Measurements from ENCODE around the gene CHRM1.
"Not testable (repeated sequence)": the region's sequence is repeated elsewhere in the genome, so short reads cannot be mapped to it uniquely, and the experiment has no call there.

The CHRM1 gene

GRCh38 chr11:62875698-62876478, 45.3 kb downstream of the CHRM1 start:
- no peak for ATAC-seq

GRCh38 chr11:62874851-62875250, 46.3 kb downstream of the CHRM1 start:
- ATAC-seq, result no peak
- DNase-seq, result no peak

More at GRCh38 chr11:62875698-62876478, 45.3 kb downstream of the CHRM1 start:
- no peak for DNase-seq

GRCh38 chr11:62865635-62866034, 55.5 kb downstream of the CHRM1 start:
- ATAC-seq (no peak), DNase-seq (no peak)

GRCh38 chr11:62863687-62864335, 57.4 kb downstream of the CHRM1 start:
- ATAC-seq (no peak), DNase-seq (no peak)

GRCh38 chr11:62861564-62862192, 59.5 kb downstream of the CHRM1 start:
- not testable (repeated sequence) for DNase-seq, ATAC-seq

GRCh38 chr11:62860835-62861563, 60.2 kb downstream of the CHRM1 start:
- no peak for ATAC-seq
- no peak for DNase-seq

GRCh38 chr11:62859281-62859703, 61.9 kb downstream of the CHRM1 start:
- not testable (repeated sequence) for DNase-seq, ATAC-seq

Measured in stimulated activated naive CD8-positive, alpha-beta T cell treated with anti-CD3 and anti-CD28 coated beads, Interleukin-15, Interleukin-2, amounts not matched to agents 100 U/mL and 50 U/mL, for 24 hours (primary cell).